ENCODE results near the gene IRX6. TPM values are rescaled to one million over a fixed set of nuclear protein-coding genes. Genes with fewer than 3 reads are reported as not detected.

IRX6 gene
- total RNA-seq, 1 donor = 1.4 TPM

DNA sequence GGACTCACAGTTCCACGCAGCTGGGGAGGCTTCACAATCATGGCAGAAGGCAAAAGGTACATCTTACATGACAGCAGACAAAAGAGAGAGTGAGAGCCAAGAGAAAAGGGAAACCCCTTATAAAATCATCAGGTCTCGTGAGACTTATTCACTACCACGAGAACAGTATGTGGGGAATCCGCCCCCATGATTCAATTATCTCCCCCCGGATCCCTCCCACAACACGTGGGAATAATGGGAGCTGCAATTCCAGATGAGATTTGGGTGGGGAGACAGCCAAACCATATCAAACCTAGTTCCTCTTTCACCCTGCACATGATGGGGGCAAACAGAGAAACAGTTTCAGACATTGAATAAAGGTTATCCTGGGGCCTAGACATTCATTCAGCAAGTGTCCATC is 32.2 kb upstream of the IRX6 start:
- no peaks in the 10 kb centered on the region for H4K20me1 ChIP-seq (ENCODE audit: insufficient read depth, low read length)
- DNase-seq (ENCODE audit: insufficient read length, low spot score, missing footprints) = no peak
- peaks cover 2% of the 10 kb centered on the region for H3K9me3 ChIP-seq (ENCODE audit: low read depth, low read length)
- H3K36me3 ChIP-seq (ENCODE audit: insufficient read depth, low read length) = no peaks in the 10 kb centered on the region
- no peaks in the 10 kb centered on the region for H3K79me2 ChIP-seq (ENCODE audit: insufficient read depth, low read length)
- no peak overlapping the region for H3K27ac ChIP-seq (ENCODE audit: low read depth, low read length)
- peaks cover 12% of the 10 kb centered on the region for H3K4me1 ChIP-seq (ENCODE audit: insufficient read depth, low read length)
- no peak overlapping the region for H3K4me2 ChIP-seq (ENCODE audit: insufficient read depth, low read length)
- H3K4me3 ChIP-seq (ENCODE audit: insufficient read depth, low read length) = no peak overlapping the region
- TF ChIP-seq, protein P1, sequence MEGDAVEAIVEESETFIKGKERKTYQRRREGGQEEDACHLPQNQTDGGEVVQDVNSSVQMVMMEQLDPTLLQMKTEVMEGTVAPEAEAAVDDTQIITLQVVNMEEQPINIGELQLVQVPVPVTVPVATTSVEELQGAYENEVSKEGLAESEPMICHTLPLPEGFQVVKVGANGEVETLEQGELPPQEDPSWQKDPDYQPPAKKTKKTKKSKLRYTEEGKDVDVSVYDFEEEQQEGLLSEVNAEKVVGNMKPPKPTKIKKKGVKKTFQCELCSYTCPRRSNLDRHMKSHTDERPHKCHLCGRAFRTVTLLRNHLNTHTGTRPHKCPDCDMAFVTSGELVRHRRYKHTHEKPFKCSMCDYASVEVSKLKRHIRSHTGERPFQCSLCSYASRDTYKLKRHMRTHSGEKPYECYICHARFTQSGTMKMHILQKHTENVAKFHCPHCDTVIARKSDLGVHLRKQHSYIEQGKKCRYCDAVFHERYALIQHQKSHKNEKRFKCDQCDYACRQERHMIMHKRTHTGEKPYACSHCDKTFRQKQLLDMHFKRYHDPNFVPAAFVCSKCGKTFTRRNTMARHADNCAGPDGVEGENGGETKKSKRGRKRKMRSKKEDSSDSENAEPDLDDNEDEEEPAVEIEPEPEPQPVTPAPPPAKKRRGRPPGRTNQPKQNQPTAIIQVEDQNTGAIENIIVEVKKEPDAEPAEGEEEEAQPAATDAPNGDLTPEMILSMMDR (IDR thresholded peaks at IDR 0.05; ENCODE audit: extremely low read depth, low read depth, low read length) = no peak
- no peak overlapping the region for H2AFZ ChIP-seq (ENCODE audit: low read length)
- no peaks in the 10 kb centered on the region for H3K27me3 ChIP-seq (ENCODE audit: insufficient read depth, low read length)

DNA sequence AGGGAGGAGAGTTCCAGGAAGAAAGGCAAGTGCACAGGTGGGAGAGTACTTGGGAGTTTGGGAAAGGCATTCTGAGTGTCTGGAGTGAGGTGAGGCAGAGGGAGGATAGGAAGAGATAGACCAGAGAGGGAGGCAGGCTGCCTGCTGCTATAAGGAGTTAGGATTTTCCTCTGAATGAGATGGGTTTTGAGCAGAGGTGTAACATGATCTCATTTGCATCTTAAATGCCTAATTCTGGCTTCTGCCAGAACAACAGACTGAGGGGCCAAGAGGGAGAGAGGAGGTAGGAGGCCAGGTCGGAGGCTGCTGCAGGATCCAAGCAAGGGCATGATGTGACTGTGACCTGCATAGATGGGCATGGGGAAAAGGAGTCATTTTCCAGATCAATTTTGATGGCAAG is 31.5 kb upstream of the IRX6 start:
- Histone ChIP-seq H3K4me3 (ENCODE audit: insufficient read depth, low read length) (no peak overlapping the region), H4K20me1 (ENCODE audit: insufficient read depth, low read length) (no peaks in the 10 kb centered on the region), H3K36me3 (ENCODE audit: insufficient read depth, low read length) (no peaks in the 10 kb centered on the region), H3K27me3 (ENCODE audit: insufficient read depth, low read length) (no peaks in the 10 kb centered on the region), H3K9me3 (ENCODE audit: low read depth, low read length) (peaks cover 2% of the 10 kb centered on the region), H3K4me1 (ENCODE audit: insufficient read depth, low read length) (peaks cover 18% of the 10 kb centered on the region), H3K27ac (ENCODE audit: low read depth, low read length) (no peak overlapping the region), H3K4me2 (ENCODE audit: insufficient read depth, low read length) (no peak overlapping the region), H2AFZ (ENCODE audit: low read length) (no peak overlapping the region), H3K79me2 (ENCODE audit: insufficient read depth, low read length) (no peaks in the 10 kb centered on the region)
- no peak for DNase-seq (ENCODE audit: insufficient read length, low spot score, missing footprints)
- TF ChIP-seq, protein P1 (IDR thresholded peaks at IDR 0.05; ENCODE audit: extremely low read depth, low read depth, low read length) = no peak

DNA sequence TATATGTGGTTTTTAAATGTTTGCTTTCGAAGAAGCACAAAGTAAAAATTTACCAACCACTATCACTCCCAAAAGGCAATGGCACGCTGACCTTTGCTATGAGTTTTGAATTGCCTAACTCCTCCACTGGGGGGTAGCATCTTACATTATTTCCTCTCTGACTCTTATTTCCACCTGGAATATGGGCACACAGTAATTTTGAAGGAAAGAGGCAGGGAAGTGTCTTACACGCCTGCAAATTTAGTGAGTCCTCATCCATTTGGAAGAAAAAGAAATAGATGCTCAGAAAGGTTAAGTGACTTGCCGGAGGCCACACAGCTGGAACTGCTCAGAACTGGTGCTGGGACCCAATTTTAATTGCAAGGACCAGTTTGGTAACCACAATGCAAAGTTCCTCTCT is 29.9 kb upstream of the IRX6 start:
- DNase-seq (ENCODE audit: insufficient read length, low spot score, missing footprints) = no peak

DNA sequence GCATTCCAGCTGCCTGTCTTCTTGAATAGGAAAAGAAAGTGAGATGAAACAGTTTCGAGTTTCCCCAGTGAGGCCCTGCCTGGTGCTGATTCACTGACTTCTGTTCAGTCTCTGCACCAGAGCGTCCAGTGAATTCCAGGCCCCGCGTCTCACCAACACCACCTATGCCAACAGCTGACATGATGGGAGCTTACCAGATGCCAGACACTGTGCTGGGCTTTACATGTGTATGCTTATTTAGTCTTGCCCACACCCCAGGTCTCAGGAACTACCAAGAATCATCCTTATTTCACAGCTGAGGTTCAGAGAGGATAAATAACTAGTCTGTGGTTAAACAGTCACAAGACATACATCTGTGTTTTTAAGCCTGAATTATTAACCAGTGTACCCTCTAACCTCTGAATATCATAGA is 29.1 kb upstream of the IRX6 start:
- Histone ChIP-seq H3K27me3 (ENCODE audit: insufficient read depth, low read length) (no peaks in the 10 kb centered on the region), H3K9me3 (ENCODE audit: low read depth, low read length) (no peaks in the 10 kb centered on the region), H4K20me1 (ENCODE audit: insufficient read depth, low read length) (no peaks in the 10 kb centered on the region), H3K4me1 (ENCODE audit: insufficient read depth, low read length) (peaks cover 26% of the 10 kb centered on the region), H3K27ac (ENCODE audit: low read depth, low read length) (peak overlapping the region; percentile 19), H3K4me2 (ENCODE audit: insufficient read depth, low read length) (no peak overlapping the region), H3K4me3 (ENCODE audit: insufficient read depth, low read length) (no peak overlapping the region), H3K36me3 (ENCODE audit: insufficient read depth, low read length) (no peaks in the 10 kb centered on the region), H3K79me2 (ENCODE audit: insufficient read depth, low read length) (no peaks in the 10 kb centered on the region), H2AFZ (ENCODE audit: low read length) (peak overlapping the region; percentile 61)
- DNase-seq (ENCODE audit: insufficient read length, low spot score, missing footprints) = no peak
- TF ChIP-seq, protein P1 (IDR thresholded peaks at IDR 0.05; ENCODE audit: extremely low read depth, low read depth, low read length) = no peak

More for the DNA sequence above, 29.9 kb upstream of the IRX6 start:
- Histone ChIP-seq H3K4me1 (ENCODE audit: insufficient read depth, low read length) (peaks cover 26% of the 10 kb centered on the region), H2AFZ (ENCODE audit: low read length) (no peak overlapping the region), H3K4me3 (ENCODE audit: insufficient read depth, low read length) (no peak overlapping the region), H3K27me3 (ENCODE audit: insufficient read depth, low read length) (no peaks in the 10 kb centered on the region), H3K4me2 (ENCODE audit: insufficient read depth, low read length) (no peak overlapping the region), H3K79me2 (ENCODE audit: insufficient read depth, low read length) (no peaks in the 10 kb centered on the region), H4K20me1 (ENCODE audit: insufficient read depth, low read length) (no peaks in the 10 kb centered on the region), H3K9me3 (ENCODE audit: low read depth, low read length) (no peaks in the 10 kb centered on the region), H3K36me3 (ENCODE audit: insufficient read depth, low read length) (no peaks in the 10 kb centered on the region), H3K27ac (ENCODE audit: low read depth, low read length) (no peak overlapping the region)
- TF ChIP-seq, protein P1 (IDR thresholded peaks at IDR 0.05; ENCODE audit: extremely low read depth, low read depth, low read length) = peak; percentile 21
